Measurements from ENCODE around the gene EPHA10.

DNA sequence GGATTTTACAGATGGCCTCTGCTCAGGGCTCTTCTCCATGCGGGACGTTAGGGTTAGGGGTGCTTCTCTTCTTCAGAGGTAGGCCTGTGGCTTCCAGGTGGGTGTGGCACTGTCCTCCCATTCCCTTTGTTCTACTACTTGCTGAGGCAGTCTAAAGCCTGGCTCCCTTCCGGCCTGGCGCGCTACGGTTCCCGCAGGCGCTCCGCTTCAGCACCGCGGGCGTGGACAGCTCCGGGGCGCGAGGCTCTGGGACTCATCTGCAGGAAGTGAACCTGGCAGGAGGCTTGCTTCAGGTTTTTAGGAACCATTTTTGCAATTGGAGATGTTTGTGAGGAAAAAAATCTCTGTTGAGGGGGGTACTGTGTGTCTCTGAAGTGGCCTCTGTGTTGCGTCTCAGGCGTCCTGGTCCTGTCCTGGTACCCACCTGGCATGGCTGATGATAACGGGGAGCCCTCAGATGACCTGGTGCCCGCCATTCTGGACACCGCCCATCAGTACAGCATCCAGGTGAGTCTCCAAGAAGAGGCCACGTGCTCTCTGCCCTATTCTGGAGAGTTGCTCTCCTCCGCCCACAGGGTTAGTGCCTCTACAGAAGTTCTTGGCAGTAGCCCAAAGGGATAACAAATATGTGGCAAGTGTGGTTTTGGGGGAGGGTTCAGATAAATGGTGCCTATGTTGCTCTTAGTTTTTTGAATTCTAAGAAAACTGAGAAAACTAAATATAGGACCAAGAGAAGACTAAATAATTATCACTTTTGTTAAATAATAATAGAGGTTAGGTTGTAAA lies 30.6 kb upstream of the EPHA10 start:
- TF ChIP-seq, protein P1, sequence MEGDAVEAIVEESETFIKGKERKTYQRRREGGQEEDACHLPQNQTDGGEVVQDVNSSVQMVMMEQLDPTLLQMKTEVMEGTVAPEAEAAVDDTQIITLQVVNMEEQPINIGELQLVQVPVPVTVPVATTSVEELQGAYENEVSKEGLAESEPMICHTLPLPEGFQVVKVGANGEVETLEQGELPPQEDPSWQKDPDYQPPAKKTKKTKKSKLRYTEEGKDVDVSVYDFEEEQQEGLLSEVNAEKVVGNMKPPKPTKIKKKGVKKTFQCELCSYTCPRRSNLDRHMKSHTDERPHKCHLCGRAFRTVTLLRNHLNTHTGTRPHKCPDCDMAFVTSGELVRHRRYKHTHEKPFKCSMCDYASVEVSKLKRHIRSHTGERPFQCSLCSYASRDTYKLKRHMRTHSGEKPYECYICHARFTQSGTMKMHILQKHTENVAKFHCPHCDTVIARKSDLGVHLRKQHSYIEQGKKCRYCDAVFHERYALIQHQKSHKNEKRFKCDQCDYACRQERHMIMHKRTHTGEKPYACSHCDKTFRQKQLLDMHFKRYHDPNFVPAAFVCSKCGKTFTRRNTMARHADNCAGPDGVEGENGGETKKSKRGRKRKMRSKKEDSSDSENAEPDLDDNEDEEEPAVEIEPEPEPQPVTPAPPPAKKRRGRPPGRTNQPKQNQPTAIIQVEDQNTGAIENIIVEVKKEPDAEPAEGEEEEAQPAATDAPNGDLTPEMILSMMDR (tag by site-specific recombination; IDR thresholded peaks at IDR 0.05): no peak
- TF ChIP-seq, protein P2, sequence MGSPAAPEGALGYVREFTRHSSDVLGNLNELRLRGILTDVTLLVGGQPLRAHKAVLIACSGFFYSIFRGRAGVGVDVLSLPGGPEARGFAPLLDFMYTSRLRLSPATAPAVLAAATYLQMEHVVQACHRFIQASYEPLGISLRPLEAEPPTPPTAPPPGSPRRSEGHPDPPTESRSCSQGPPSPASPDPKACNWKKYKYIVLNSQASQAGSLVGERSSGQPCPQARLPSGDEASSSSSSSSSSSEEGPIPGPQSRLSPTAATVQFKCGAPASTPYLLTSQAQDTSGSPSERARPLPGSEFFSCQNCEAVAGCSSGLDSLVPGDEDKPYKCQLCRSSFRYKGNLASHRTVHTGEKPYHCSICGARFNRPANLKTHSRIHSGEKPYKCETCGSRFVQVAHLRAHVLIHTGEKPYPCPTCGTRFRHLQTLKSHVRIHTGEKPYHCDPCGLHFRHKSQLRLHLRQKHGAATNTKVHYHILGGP (tag by site-specific recombination; IDR thresholded peaks at IDR 0.05): no peak
- TF ChIP-seq, protein P3, sequence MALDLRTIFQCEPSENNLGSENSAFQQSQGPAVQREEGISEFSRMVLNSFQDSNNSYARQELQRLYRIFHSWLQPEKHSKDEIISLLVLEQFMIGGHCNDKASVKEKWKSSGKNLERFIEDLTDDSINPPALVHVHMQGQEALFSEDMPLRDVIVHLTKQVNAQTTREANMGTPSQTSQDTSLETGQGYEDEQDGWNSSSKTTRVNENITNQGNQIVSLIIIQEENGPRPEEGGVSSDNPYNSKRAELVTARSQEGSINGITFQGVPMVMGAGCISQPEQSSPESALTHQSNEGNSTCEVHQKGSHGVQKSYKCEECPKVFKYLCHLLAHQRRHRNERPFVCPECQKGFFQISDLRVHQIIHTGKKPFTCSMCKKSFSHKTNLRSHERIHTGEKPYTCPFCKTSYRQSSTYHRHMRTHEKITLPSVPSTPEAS (tag by site-specific recombination; IDR thresholded peaks at IDR 0.05): no peak
- no peak for TF ChIP-seq ZNF138 (tag by site-specific recombination; IDR thresholded peaks at IDR 0.05; ENCODE audit: borderline replicate concordance)
